Spleen (tissue), 7 donors: ENCODE results near the gene HOXD10.

Experiments
- POLR2A ChIP-seq, 3 donors: fragments of 450-650 bp; IDR thresholded peaks; one replicate each; pipeline ENCODE4 v1.5.1; 2017; ENCODE audit warnings: antibody characterized with exemption in 3 of 3, mild to moderate bottlenecking in 1 of 3
- TF ChIP-seq, protein P1 (sequence below), 11 experiments: fragments of 200-600 bp in 7 of 11; fragments of 450-650 bp in 4 of 11; sonication (generic) in 4 of 11; IDR thresholded peaks in 8 of 11; conservative IDR thresholded peaks in 3 of 11; 1 replicate in 7 of 11; 2 replicates in 4 of 11; pipeline versions ENCODE4 v1.4.0 to v1.8.0; 2016 to 2021; ENCODE audit warnings: antibody characterized with exemption in 11 of 11, inconsistent platforms in 4 of 11, mild to moderate bottlenecking in 1 of 11
- donor health status: DM: no; HTN: no; CAD: no; lungs with moderate emphysema.
- donor health status: DM: no; HTN: no; CAD: no.
- donor health status: DM: no; HTN: no; CAD: no.

DNA sequence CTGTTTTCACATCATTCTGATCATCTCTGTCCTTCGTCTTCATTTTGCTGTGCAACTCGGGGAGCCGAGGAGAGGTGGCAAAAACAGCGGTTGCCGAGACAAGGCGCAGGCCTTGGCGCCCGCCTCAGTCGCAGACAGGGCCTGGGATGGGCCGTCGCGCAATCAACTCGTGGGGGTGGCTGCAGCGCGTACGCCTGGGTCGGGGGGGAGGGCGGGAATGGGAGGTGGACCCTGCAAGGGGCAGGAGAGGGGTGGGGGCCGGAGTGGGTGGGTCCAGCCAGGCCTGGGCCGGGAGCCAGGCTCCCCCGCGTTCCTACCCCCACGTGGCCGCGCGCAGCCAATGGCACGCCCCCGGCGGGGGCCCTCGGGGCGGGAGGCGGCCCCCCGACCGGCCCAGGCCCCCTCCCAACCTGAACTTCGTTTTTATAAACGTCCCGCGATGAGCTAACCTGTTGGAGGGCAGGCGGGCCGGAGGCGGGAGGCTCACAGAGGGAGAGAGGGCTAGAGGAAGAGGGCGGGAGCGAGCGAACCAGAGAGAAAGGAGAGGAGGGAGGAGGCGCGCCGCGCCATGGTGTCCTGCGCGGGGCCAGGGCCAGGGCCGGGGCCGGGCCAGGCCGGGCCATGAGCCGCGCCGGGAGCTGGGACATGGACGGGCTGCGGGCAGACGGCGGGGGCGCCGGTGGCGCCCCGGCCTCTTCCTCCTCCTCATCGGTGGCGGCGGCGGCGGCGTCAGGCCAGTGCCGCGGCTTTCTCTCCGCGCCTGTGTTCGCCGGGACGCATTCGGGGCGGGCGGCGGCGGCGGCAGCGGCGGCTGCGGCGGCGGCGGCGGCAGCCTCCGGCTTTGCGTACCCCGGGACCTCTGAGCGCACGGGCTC, 24.1 kb upstream of the HOXD10 start, which contains the start of gene HOXD13:
- TF ChIP-seq, protein P1, sequence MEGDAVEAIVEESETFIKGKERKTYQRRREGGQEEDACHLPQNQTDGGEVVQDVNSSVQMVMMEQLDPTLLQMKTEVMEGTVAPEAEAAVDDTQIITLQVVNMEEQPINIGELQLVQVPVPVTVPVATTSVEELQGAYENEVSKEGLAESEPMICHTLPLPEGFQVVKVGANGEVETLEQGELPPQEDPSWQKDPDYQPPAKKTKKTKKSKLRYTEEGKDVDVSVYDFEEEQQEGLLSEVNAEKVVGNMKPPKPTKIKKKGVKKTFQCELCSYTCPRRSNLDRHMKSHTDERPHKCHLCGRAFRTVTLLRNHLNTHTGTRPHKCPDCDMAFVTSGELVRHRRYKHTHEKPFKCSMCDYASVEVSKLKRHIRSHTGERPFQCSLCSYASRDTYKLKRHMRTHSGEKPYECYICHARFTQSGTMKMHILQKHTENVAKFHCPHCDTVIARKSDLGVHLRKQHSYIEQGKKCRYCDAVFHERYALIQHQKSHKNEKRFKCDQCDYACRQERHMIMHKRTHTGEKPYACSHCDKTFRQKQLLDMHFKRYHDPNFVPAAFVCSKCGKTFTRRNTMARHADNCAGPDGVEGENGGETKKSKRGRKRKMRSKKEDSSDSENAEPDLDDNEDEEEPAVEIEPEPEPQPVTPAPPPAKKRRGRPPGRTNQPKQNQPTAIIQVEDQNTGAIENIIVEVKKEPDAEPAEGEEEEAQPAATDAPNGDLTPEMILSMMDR (IDR thresholded peaks at IDR 0.05 in 8 of 11, conservative IDR thresholded peaks at IDR 0.05 in 3 of 11) = no peak
- TF ChIP-seq POLR2A (IDR thresholded peaks at IDR 0.05) = no peak
